Natural killer cell (primary cell): Measurements from ENCODE around the gene TPBG. TPM values are rescaled to one million over a fixed set of nuclear protein-coding genes. Genes with fewer than 3 reads are reported as not detected.

ENCODE experiments used
- ATAC-seq, 3 donors: fragments of 150-1000 bp in 2 of 3; fragments of 200-7000 bp in 1 of 3; cut with Tn5 transposase; 1 replicate in 1 of 3; 2 replicates in 2 of 3; pipeline ENCODE4 v1.10.0; 2021; ENCODE audit warnings: mild to moderate bottlenecking in 2 of 3, moderate library complexity in 2 of 3
- DNase-seq, 2 donors: peaks; one replicate each; pipeline versions ENCODE4 v3.0.0 to v3.0.0-alpha.2; 2013 to 2021; ENCODE audit warnings: mixed read lengths in 1 of 2
- H3K27ac ChIP-seq: one replicate; pipeline ENCODE4 v1.5.1; 2013; ENCODE audit warnings: mild to moderate bottlenecking, low read length
- H3K27me3 ChIP-seq: one replicate; pipeline ENCODE4 v1.6.1; 2013; ENCODE audit warnings: low read length; ENCODE audit not compliant: control insufficient read depth, insufficient read depth
- H3K36me3 ChIP-seq: one replicate; pipeline ENCODE4 v1.6.1; 2013; ENCODE audit warnings: low read length; ENCODE audit not compliant: control insufficient read depth, insufficient read depth
- H3K4me1 ChIP-seq: one replicate; pipeline ENCODE4 v1.6.1; 2013; ENCODE audit warnings: low read length; ENCODE audit not compliant: control insufficient read depth, insufficient read depth
- H3K4me3 ChIP-seq: one replicate; pipeline ENCODE4 v1.5.1; 2013; ENCODE audit warnings: low read length
- H3K9me3 ChIP-seq: one replicate; pipeline ENCODE4 v1.6.1; 2013; ENCODE audit warnings: low read length; ENCODE audit not compliant: control insufficient read depth, insufficient read depth
- H3K27ac Mint-ChIP-seq, 2 donors: one replicate each; pipeline ENCODE4 v1.8.0; 2022; ENCODE audit warnings: mild to moderate bottlenecking in 2 of 2, mixed read lengths in 2 of 2, moderate library complexity in 1 of 2
- H3K27me3 Mint-ChIP-seq, 2 donors: one replicate each; pipeline ENCODE4 v1.8.0; 2022; ENCODE audit warnings: low read depth in 2 of 2, mixed read lengths in 2 of 2
- H3K36me3 Mint-ChIP-seq: one replicate; pipeline ENCODE4 v1.8.0; 2022; ENCODE audit warnings: mixed read lengths
- H3K4me1 Mint-ChIP-seq, 2 donors: one replicate each; pipeline ENCODE4 v1.8.0; 2022; ENCODE audit warnings: mixed read lengths in 2 of 2
- H3K4me3 Mint-ChIP-seq: one replicate; pipeline ENCODE4 v1.8.0; 2022; ENCODE audit warnings: mild to moderate bottlenecking, moderate library complexity, mixed read lengths
- H3K9me3 Mint-ChIP-seq, 2 donors: one replicate each; pipeline ENCODE4 v1.8.0; 2022; ENCODE audit warnings: mixed read lengths in 2 of 2
- CTCF ChIP-seq: fragments of 200-600 bp; IDR thresholded peaks from one replicate; pipeline ENCODE4 v1.8.0; 2022; ENCODE audit warnings: antibody characterized with exemption
- WGBS: methylation state at CpG from one replicate; pipeline ENCODE4 v1.1.7; 2013; ENCODE audit warnings: missing lambda C conversion rate; ENCODE audit not compliant: insufficient coverage; 5-methylcytosine and 5-hydroxymethylcytosine counted together
- intact Hi-C: fragments of 100-400 bp; cut with micrococcal nuclease; formaldehyde crosslinking; loops from one replicate; pipeline ENCODE4 v1.14.2; 2022
- total RNA-seq, 4 donors: library from RNA; stranded (reverse); fragments of 120-200 nt in 1 of 4; gene quantifications; one replicate each; pipeline versions ENCODE4 v1.2.3 to v1.2.4, GENCODE V29; 2013 to 2022

TPBG gene
- total RNA-seq, 3 donors from 2014 or later (not counting 1 experiment from before 2014, with no cell fraction given): 0.11 to 0.33 TPM; not detected in 1

DNA sequence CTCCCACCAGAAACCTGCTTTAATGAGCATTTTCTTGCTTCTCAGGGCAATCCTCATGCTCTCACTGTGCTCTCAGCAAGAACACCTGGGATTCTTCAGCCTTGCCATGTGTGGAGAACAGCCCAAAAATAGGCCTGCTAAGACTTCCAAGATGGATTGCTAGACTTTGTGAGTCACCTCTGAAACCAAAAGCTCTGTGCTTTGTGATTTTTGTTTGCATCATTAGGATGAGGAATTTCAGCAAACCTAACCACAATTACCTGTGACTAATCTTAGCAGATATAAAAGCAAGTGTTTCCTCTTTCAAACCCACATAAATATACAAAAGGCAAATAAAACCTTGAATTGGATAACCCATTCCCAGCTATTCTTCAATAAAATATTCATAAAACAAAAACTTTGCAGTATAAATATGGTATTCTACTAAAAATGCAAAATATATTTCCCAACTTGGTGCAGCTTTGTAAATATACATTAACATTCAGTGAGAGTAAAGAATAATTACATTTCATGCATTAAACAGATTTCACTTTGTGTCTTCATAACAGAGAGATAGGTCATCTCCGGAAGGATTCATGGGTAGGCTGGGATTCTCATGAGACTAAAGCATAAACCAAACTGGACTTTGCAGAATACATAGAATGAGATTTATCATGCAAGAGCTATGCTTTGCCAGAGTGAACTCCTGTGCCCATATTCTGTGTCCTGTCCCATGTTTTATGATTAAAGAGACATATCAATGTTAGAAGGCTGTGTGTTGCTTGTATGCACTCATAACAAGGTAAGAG, 33.5 kb downstream of the TPBG start:
- Mint-ChIP-seq H3K27me3 (no peaks in the 10 kb centered on the region), H3K9me3 (peaks cover 3 to 4% of the 10 kb centered on the region in 2 donors), H3K27ac (no peak overlapping the region), H3K4me1 (no peaks in the 10 kb centered on the region), H3K4me3 (no peak overlapping the region), H3K36me3 (no peaks in the 10 kb centered on the region)
- ATAC-seq (no peak), DNase-seq (no peak)
- 91% methylated on average over 1 of the region's 1 CpG for WGBS
- Histone ChIP-seq H3K27ac (no peak overlapping the region), H3K4me1 (no peaks in the 10 kb centered on the region), H3K9me3 (no peaks in the 10 kb centered on the region), H3K27me3 (no peaks in the 10 kb centered on the region), H3K36me3 (no peaks in the 10 kb centered on the region), H3K4me3 (no peak overlapping the region)
- no peak for TF ChIP-seq CTCF
- intact Hi-C loops: no loop called here

DNA sequence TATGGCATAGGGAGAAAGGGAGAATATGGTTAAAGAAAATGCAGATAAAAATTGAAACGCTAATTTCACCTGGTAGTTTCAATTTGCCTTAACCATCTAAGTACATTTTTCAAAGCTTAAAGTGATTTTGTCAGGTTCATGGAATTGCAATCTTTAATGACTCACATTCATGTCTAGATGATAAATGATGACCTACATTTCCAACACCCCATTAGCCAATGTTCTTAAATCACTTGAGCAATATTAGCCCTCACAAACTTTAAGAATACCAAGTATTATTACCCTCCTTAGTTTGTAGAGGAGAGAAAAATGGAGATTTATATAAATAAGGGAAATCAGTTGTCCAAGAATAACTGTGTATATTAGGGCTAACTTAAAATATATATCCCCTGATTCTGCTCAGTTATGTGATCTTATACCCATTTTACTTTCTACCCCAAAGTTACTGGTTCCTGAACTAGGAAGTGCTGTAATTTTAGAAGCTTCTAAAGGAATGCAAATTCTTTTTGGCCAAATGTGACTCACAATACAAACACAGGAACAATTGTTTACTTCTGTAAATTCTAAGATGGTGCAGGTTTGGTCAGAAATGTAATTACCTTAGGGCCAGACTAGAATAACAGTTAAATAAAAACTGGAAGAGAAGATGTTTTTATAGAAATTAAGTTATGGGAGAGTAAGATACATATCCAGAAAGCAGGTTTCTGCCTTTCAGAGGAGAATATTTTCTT, 34.5 kb downstream of the TPBG start:
- Mint-ChIP-seq H3K4me3 (no peak overlapping the region), H3K27me3 (no peaks in the 10 kb centered on the region), H3K9me3 (peaks cover 3 to 4% of the 10 kb centered on the region in 2 donors), H3K27ac (no peak overlapping the region), H3K36me3 (no peaks in the 10 kb centered on the region), H3K4me1 (no peaks in the 10 kb centered on the region)
- no peaks in the 10 kb centered on the region for H3K4me1 ChIP-seq
- DNase-seq: no peak
- H3K27me3 ChIP-seq: no peaks in the 10 kb centered on the region
- WGBS: no CpG with 5 or more reads among the region's 1 CpG
- TF ChIP-seq CTCF: no peak
- no peak overlapping the region for H3K27ac ChIP-seq
- intact Hi-C loops: no loop called here
- no peak overlapping the region for H3K4me3 ChIP-seq
- no peaks in the 10 kb centered on the region for H3K9me3 ChIP-seq
- no peak for ATAC-seq
- H3K36me3 ChIP-seq: no peaks in the 10 kb centered on the region

DNA sequence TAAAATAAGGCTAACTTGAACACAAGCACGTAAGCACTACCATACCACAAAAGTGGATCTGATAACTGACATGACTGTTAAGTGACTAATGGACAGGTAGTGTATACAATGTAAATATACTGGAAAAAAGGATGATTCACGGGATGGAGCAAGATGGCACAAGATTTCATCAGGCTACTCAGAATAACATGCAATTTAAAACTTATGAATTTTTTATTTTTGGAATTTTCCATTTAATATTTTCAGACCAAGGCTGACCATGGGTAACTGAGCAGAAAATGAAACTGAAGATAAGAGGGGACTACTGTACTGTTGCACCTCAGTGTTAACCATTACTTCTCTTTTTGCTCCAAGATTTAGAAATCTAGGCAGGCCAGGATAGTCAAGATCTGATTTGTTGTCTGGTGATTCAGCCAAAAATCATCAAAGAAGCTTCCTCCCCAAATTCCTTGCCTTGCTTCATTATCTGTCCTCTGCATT, 45.4 kb downstream of the TPBG start:
- no CpG with 5 or more reads among the region's 2 CpGs for WGBS
- peaks cover 0 to 2% of the 10 kb centered on the region in 2 donors for H3K9me3 Mint-ChIP-seq

More for the DNA sequence above, 45.4 kb downstream of the TPBG start:
- H3K27me3 ChIP-seq: no peaks in the 10 kb centered on the region
- H3K27ac Mint-ChIP-seq: no peak overlapping the region
- intact Hi-C loops: no loop called here
- ATAC-seq: no peak
- H3K27ac ChIP-seq: no peak overlapping the region
- no peaks in the 10 kb centered on the region for H3K36me3 Mint-ChIP-seq
- no peak for TF ChIP-seq CTCF
- no peaks in the 10 kb centered on the region for H3K36me3 ChIP-seq
- DNase-seq: no peak
- H3K4me1 ChIP-seq: no peaks in the 10 kb centered on the region
- no peaks in the 10 kb centered on the region for H3K9me3 ChIP-seq
- no peaks in the 10 kb centered on the region for H3K27me3 Mint-ChIP-seq
- H3K4me3 Mint-ChIP-seq: no peak overlapping the region
- H3K4me3 ChIP-seq: no peak overlapping the region
- no peaks in the 10 kb centered on the region for H3K4me1 Mint-ChIP-seq
